HG02943 (cell line): Measurements from ENCODE around the gene CTDNEP1.
A peak's percentile ranks its signal among the peaks of the same experiment; 100 is the strongest.
"Not testable (repeated sequence)": the region's sequence is repeated elsewhere in the genome, so short reads cannot be mapped to it uniquely, and the experiment has no call there.

Source experiments
- ATAC-seq: cut with Tn5 transposase; IDR thresholded peaks from one replicate; pipeline ENCODE4 v1.9.1; 2021; ENCODE audit warnings: mild to moderate bottlenecking, low read depth, moderate library complexity; ENCODE audit not compliant: unreplicated experiment

The CTDNEP1 gene

GRCh38 chr17:7249214-7249613 is 2.3 kb downstream of the CTDNEP1 start:
- no peak for ATAC-seq

DNA sequence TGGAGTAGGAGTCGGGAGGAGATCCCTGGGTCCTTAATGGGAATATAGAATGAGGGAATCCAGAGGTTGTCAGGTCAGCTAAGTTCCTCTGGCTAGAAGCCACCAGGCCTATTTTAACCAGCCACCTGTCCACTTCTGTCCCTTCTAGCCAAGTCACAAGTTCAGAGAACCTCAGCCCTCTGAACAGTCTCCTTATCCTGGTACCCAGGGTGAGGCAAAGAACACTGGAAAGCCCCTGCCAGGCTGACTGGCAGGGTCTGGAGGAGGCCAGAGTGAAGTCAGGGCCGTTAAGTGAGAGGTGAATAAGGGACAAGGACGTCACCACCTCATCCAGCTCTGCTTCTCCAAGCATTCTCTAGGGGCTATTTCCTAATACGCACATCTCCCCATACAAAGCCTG is 2.7 kb downstream of the CTDNEP1 start:
- ATAC-seq: no peak

GRCh38 chr17:7246779-7247178 is 4.8 kb downstream of the CTDNEP1 start:
- no peak for ATAC-seq

GRCh38 chr17:7243838-7244237 is 7.7 kb downstream of the CTDNEP1 start:
- ATAC-seq: not testable (repeated sequence)

- ATAC-seq: no peak
These were observed 8.1 kb downstream of the CTDNEP1 start for GRCh38 chr17:7243453-7243729.

- ATAC-seq: peak; percentile 41
These were observed 8.6 kb downstream of the CTDNEP1 start for GRCh38 chr17:7242717-7243452.

DNA sequence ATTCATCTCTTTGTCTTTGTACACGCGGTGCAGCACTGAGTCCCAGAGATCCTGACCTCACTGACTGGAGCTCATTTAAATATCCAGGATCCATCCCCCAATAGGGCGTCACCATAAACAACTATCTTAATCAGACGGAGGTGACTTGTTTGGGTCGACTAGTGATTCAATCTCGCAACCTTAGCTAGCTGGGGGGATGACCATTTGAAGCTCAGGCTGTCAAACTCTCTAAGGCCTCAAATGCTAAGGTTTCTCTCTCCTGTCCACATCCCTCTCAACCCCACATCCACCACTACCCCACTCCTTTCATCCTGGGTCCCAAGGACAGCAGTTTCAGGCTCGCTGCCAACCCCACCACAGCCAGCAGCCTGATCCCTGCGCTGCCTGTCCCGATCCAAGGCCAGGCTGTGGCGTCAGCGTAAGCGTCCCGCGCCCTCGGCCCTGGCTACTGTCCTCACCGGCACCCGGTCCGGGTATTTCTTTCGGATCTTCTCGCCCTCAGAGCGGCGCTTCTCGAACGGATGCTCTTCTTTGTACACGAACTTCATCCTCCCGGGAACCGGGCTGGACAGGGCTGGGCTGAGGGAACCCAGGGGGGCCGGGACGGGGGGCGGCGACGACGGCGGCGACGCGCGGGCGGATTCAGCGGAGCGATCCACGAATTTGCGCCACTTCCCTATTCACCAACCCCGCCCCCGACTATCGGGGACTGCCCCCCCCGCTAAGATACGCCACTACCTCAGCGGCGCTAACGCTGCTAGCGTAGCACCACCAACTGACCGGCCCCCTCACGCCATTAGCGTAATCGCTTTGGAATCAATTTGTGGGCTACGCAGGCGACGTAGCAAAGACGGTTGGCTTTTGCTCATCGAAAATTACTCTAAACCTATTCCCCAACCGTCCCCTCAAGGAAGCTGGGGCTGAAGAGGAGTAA is 9.5 kb downstream of the CTDNEP1 start, which contains the start of gene GABARAP:
TSS of gene GABARAP (minus strand) at position 667 of the 934 bp plus-strand sequence. CDS start at position 548, 119 bp downstream.
- ATAC-seq: peak; percentile 28

GRCh38 chr17:7241090-7241733 is 10.3 kb downstream of the CTDNEP1 start:
- no peak for ATAC-seq

- no peak for ATAC-seq
These were observed 11.2 kb downstream of the CTDNEP1 start for GRCh38 chr17:7240375-7240774.

GRCh38 chr17:7239091-7240027 is 12.2 kb downstream of the CTDNEP1 start, which contains the start of gene PHF23:
Gene PHF23 (minus strand): TSS chr17:7239457. CDS start chr17:7239279, 178 bp downstream.
- peak; percentile 52 for ATAC-seq

DNA sequence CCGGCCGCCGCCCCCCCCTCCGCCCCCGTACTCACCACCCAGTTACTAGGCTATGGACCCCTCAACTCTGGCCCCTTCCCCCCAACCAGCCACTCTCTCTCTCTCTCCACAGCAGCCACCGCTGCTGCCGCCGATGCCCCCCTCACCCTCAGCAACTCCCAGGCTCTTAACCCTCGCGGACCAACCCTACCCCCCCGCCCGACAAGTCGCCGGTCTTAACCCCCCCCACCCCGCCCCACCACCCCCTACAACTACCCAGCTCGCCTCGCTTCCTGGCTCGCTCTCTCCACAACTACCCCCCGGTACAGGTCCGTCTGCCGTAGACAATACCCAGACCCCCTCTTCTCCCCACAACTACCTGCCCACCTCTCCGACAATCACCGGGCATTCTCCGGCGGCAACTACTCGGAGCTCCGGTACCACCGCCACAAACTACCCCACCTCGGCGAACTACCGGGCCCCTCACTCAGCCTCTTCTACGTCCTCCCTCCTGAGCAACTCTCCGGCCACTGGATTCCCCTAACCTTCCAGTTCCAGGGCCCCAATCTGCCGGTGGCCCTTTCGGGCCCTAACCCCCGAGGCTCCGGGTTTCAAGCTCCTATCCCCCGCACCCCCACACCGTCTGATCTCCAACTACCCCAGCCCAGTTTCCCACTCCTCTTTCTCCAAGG is 13.0 kb downstream of the CTDNEP1 start:
- ATAC-seq: no peak

DNA sequence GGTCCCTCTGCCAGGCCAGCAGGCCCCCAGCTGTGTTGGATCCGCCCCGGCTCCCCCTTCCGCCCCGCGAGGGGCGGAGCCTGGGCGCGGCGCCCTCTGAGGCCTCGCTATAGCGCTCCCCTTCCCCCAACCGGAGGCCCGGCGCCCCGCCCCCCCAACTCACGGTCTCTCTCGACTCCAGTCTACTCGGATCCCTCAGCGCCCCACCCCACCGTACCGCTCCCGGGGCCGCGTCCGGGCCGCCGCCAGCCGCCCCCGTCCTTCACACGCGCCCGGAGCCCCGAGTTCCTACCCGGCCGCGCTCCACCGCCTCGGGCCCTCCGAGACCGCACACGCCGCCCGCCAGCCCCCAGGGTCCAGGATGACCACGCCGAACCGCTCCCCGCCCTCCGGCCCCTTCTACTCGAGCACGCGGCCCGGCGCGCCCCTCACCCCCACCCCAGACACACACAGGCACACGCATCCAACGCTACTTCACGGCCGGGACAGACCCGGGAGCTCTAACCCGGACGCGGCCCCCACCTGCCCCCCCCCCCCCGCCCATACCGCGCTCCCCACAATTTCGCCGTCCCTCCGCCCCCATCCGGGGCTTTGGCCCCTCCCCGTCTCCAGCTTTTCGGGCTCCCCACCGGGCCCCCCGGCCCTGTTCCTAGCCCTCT is 13.6 kb downstream of the CTDNEP1 start:
- no peak for ATAC-seq

GRCh38 chr17:7237266-7237760 is 14.2 kb downstream of the CTDNEP1 start:
- no peak for ATAC-seq

- no peak for ATAC-seq
These were observed 14.7 kb downstream of the CTDNEP1 start for GRCh38 chr17:7236808-7237207.

GRCh38 chr17:7235693-7236665 is 15.6 kb downstream of the CTDNEP1 start:
- ATAC-seq: no peak

DNA sequence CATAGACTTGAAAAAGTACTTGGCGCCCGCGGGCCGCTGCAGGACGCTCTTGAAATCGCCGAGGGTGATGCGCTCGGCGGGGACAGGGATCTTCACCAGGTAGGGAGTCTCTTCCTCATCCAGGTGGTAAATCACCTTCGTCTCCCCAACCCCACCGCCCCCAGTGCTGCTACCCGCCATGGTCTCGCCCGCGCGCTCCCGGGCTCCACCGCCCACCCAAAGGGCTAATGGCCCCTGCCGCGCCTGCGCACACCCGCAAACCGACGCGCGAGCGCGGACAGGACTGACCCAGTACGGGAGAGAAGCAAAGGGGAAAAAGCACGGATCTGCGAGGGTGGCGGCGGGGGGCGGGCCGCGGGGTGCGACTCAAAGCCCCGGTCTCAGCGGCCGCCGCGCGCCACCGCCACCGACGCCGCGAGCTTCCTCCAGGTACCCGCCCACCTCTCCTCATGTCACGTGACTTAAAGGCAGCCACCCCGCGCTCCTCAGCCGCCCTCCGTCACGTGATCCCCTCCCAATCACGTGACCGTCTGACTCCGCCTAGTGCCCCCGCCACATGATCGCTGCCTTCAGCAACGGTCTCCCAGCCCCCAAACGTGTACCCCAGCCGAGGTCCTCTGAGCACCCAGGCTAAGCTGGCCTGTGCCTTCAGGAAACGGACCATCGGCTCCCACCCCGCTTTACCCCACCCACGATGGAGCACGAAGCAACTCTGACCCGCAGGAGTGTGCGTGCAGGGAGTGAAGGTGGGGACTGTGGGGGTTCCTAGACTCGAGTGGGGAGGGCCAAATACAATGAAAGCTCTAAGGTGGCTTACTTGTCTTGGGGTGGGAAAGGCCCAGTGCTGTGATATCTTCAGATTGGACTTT is 17.2 kb downstream of the CTDNEP1 start, which contains the start of gene DVL2:
TSS of gene DVL2 (minus strand) at position 435 of the 869 bp plus-strand sequence. CDS start at position 180, 255 bp downstream.
- ATAC-seq: peak; percentile 49

GRCh38 chr17:7233701-7234082 is 17.8 kb downstream of the CTDNEP1 start:
- no peak for ATAC-seq
